Mesothelial cell of epicardium (in vitro differentiated cells): ENCODE results near the gene ELMO1. TPM values are rescaled to one million over a fixed set of nuclear protein-coding genes. Genes with fewer than 3 reads are reported as not detected.

Source experiments
- DNase-seq, 2 experiments: peaks; one replicate each; pipeline ENCODE4 v3.0.0; 2021; ENCODE audit warnings: low spot score in 2 of 2; ENCODE audit not compliant: unreplicated experiment in 2 of 2
- H3K27ac Mint-ChIP-seq: 2 replicates; pipeline ENCODE4 v1.8.0; 2021; ENCODE audit warnings: mixed read lengths
- H3K27me3 Mint-ChIP-seq: 2 replicates; pipeline ENCODE4 v1.8.0; 2021; ENCODE audit warnings: low read depth, mixed read lengths
- H3K36me3 Mint-ChIP-seq: 2 replicates; pipeline ENCODE4 v1.8.0; 2021; ENCODE audit warnings: mixed read lengths
- H3K4me1 Mint-ChIP-seq: 2 replicates; pipeline ENCODE4 v1.8.0; 2021; ENCODE audit warnings: mixed read lengths
- H3K4me3 Mint-ChIP-seq: 2 replicates; pipeline ENCODE4 v1.8.0; 2021; ENCODE audit warnings: mild to moderate bottlenecking, moderate library complexity, mixed read lengths
- H3K9me3 Mint-ChIP-seq: 2 replicates; pipeline ENCODE4 v1.8.0; 2021; ENCODE audit warnings: mixed read lengths
- total RNA-seq: library from RNA; stranded (reverse); gene quantifications from 3 replicates; pipeline ENCODE4 v1.2.1, GENCODE V29; 2021
- TF ChIP-seq, protein P1 (sequence below): fragments of 200-600 bp; sonication (generic); IDR thresholded peaks from one replicate; pipeline ENCODE4 v1.5.0; 2021; ENCODE audit warnings: antibody characterized with exemption; ENCODE audit not compliant: unreplicated experiment

The ELMO1 gene
- total RNA-seq, 1 donor from 2014 or later, result 9.6 TPM

GRCh38 chr7:37438906-37439652, 9.6 kb downstream of the ELMO1 start:
- Mint-ChIP-seq H3K36me3 (no peaks in the 10 kb centered on the region), H3K9me3 (no peaks in the 10 kb centered on the region), H3K27me3 (peaks cover under 1% of the 10 kb centered on the region), H3K4me1 (peaks cover 11% of the 10 kb centered on the region), H3K4me3 (no peak overlapping the region), H3K27ac (no peak overlapping the region)
- no peak for DNase-seq
- TF ChIP-seq, protein P1, sequence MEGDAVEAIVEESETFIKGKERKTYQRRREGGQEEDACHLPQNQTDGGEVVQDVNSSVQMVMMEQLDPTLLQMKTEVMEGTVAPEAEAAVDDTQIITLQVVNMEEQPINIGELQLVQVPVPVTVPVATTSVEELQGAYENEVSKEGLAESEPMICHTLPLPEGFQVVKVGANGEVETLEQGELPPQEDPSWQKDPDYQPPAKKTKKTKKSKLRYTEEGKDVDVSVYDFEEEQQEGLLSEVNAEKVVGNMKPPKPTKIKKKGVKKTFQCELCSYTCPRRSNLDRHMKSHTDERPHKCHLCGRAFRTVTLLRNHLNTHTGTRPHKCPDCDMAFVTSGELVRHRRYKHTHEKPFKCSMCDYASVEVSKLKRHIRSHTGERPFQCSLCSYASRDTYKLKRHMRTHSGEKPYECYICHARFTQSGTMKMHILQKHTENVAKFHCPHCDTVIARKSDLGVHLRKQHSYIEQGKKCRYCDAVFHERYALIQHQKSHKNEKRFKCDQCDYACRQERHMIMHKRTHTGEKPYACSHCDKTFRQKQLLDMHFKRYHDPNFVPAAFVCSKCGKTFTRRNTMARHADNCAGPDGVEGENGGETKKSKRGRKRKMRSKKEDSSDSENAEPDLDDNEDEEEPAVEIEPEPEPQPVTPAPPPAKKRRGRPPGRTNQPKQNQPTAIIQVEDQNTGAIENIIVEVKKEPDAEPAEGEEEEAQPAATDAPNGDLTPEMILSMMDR, result no peak

GRCh38 chr7:37435156-37435855, 13.4 kb downstream of the ELMO1 start:
- Mint-ChIP-seq H3K36me3 (no peaks in the 10 kb centered on the region), H3K9me3 (no peaks in the 10 kb centered on the region), H3K27ac (no peak overlapping the region), H3K4me3 (no peak overlapping the region), H3K4me1 (peaks cover 8% of the 10 kb centered on the region), H3K27me3 (no peaks in the 10 kb centered on the region)
- TF ChIP-seq, protein P1, result no peak
- DNase-seq, result no peak

- Mint-ChIP-seq H3K9me3 (no peaks in the 10 kb centered on the region), H3K27me3 (no peaks in the 10 kb centered on the region), H3K36me3 (no peaks in the 10 kb centered on the region), H3K4me1 (peaks cover 8% of the 10 kb centered on the region), H3K4me3 (no peak overlapping the region), H3K27ac (no peak overlapping the region)
- DNase-seq, result no peak
- TF ChIP-seq, protein P1, result no peak
Observed at GRCh38 chr7:37434529-37434928, 14.1 kb downstream of the ELMO1 start.

- H3K4me1 Mint-ChIP-seq, result peaks cover 8% of the 10 kb centered on the region
- H3K27me3 Mint-ChIP-seq, result no peaks in the 10 kb centered on the region
- DNase-seq, result no peak
- no peaks in the 10 kb centered on the region for H3K9me3 Mint-ChIP-seq
- H3K4me3 Mint-ChIP-seq, result no peak overlapping the region
- H3K27ac Mint-ChIP-seq, result no peak overlapping the region
- TF ChIP-seq, protein P1, result no peak
- no peaks in the 10 kb centered on the region for H3K36me3 Mint-ChIP-seq
Observed at GRCh38 chr7:37433166-37433565, 15.5 kb downstream of the ELMO1 start.

DNA sequence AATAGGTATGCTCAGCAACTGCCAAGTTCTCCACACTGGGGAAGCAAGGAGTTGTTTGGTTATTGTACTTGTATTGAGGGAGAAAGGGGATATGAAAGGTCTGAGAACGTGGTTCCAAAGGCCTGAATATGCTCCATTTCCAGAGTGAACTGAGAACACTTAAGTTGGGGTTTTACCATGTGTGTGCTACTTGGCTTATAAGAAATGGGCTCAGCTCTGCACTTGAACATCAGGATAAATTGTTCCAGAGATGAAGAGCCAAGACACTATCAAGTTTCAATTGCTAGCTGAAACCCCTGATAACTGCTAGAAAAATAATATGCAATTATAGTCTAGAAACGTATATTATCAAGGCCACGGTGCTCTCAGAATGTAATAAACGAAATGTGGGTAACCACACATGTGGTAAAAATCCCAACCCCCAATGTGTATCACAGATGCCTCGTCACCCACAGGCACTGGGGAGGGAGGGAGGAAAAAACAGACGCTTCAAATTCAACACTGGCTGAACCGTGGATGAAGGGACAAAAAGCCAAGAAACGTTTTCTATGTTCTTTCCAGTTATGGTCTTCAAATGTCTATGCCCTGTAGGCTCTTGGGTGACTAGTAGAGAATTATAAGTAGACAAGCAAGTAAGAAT, 16.3 kb downstream of the ELMO1 start:
- Mint-ChIP-seq H3K9me3 (no peaks in the 10 kb centered on the region), H3K4me3 (no peak overlapping the region), H3K27me3 (no peaks in the 10 kb centered on the region), H3K27ac (no peak overlapping the region), H3K4me1 (peaks cover 8% of the 10 kb centered on the region), H3K36me3 (no peaks in the 10 kb centered on the region)
- TF ChIP-seq, protein P1, result no peak
- DNase-seq, result no peak
